UCSD-AML1 (cell line): ENCODE data around the gene VMP1.
A peak's percentile ranks its signal among the peaks of the same experiment; 100 is the strongest.
"Not testable (repeated sequence)": the region's sequence is repeated elsewhere in the genome, so short reads cannot be mapped to it uniquely, and the experiment has no call there.

Experiments
- DNase-seq: peaks from one replicate; lab custom pipeline; 2025; ENCODE audit not compliant: unreplicated experiment; lab: John Stamatoyannopoulos, UW

VMP1 gene

GRCh38 chr17:59838052-59838916, 130.8 kb downstream of the VMP1 start:
- DNase-seq: no peak

DNA sequence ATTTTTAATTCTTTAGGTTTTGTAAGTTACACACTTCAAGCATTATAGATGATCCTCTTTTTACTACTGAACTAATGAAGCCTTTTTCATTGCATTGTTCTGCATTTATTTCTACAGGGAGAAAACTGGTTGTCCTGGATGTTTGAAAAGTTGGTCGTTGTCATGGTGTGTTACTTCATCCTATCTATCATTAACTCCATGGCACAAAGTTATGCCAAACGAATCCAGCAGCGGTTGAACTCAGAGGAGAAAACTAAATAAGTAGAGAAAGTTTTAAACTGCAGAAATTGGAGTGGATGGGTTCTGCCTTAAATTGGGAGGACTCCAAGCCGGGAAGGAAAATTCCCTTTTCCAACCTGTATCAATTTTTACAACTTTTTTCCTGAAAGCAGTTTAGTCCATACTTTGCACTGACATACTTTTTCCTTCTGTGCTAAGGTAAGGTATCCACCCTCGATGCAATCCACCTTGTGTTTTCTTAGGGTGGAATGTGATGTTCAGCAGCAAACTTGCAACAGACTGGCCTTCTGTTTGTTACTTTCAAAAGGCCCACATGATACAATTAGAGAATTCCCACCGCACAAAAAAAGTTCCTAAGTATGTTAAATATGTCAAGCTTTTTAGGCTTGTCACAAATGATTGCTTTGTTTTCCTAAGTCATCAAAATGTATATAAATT, 132.3 kb downstream of the VMP1 start:
- no peak for DNase-seq

DNA sequence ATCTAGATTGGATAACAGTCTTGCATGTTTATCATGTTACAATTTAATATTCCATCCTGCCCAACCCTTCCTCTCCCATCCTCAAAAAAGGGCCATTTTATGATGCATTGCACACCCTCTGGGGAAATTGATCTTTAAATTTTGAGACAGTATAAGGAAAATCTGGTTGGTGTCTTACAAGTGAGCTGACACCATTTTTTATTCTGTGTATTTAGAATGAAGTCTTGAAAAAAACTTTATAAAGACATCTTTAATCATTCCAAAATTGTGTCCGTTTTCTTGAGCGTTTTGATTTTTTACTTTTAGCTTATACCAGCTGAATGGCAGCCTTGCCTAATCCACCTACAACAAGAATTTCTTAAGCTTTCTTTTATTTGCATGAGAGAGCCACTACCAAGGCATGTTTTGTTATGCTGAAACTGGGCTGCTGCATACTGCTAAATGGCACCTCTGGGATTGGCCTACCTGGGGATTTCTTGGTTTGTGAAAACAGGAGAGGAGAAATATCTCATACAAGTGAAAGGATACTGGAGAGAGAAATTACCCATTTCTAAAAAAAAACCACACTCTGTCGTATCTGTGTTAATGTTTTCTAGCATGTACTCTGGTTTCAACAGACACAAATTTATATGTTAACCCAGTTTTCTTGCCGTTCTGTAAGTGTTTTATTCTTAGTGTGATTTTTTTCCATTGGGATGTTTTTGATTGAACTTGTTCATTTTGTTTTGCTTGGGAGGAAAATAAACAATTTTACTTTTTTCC, 133.1 kb downstream of the VMP1 start:
- DNase-seq: no peak

DNA sequence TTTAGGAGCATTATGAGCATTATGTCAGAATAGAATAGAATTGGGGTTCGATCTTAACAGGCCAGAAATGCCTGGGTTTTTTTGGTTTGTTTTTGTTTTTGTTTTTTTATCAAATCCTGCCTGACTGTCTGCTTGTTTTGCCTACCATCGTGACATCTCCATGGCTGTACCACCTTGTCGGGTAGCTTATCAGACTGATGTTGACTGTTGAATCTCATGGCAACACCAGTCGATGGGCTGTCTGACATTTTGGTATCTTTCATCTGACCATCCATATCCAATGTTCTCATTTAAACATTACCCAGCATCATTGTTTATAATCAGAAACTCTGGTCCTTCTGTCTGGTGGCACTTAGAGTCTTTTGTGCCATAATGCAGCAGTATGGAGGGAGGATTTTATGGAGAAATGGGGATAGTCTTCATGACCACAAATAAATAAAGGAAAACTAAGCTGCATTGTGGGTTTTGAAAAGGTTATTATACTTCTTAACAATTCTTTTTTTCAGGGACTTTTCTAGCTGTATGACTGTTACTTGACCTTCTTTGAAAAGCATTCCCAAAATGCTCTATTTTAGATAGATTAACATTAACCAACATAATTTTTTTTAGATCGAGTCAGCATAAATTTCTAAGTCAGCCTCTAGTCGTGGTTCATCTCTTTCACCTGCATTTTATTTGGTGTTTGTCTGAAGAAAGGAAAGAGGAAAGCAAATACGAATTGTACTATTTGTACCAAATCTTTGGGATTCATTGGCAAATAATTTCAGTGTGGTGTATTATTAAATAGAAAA, 133.8 kb downstream of the VMP1 start:
- not testable (repeated sequence) for DNase-seq

GRCh38 chr17:59841882-59842263, 134.4 kb downstream of the VMP1 start:
- not testable (repeated sequence) for DNase-seq

DNA sequence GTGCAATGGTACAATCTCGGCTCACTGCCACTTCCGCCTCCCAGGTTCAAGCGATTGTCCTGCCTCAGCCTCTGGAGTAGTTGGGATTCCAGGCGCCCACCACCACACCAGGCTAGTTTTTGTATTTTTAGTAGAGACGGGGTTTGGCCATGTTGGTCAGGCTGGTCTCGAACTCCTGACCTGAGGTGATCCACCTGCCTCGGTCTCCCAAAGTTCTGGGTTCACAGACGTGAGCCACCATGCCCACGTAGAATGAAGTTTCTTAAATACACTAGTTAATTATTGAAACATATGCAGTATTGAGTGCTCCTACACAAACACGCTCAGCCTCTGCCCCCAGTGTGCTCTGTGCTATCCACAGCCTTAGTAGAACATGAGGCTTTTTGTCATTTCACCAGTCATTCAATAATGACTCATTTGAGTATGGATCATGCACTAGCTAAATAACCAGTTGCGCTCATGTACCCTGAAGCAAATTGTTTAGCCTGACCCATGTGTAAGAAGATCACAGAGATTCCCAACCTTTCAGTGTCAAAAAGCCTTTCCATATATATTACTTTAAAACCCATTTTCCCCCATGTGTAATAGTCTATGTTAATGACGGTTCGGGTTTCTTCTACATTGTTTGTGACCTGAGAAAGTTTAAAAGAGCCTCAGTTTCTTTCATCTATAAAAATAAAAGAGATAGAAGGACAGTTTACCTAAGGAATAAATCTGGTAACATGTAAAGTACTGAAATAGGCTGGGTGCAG, 135.6 kb downstream of the VMP1 start:
- peak; percentile 28 for DNase-seq

DNA sequence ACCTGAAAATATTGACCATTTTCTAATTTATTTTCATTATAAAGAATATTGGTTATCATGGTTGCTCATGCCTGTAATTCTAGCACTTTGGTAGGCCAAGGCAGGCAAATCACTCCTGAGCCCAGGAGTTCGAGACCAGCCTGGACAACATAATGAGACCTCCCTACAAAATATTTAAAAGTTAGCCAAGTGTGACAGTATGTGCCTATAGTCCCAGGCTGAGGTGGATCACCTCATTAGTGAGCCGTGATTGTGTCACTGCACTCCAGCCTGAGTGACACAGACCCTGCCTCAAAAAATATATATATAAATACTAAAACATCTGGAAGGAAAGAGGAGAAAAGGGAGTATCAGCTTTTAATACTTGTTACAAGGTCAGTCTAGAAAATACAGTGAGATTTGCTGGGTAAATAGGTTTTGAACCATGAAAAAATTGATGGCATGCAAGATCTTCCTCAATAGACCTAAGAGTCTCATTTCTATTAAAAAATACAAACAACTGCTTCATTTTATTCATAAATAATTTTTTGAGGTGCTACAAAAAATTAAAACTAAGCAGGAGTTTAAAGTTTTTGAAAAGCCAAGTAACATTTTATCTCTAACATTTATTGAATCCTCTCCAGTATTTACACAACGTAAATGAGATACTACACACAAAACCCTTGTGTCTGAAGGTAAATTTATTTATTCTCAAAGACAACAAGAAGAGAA, 137.6 kb downstream of the VMP1 start:
- DNase-seq: no peak

- no peak for DNase-seq
Observed at GRCh38 chr17:59845595-59846393, 138.3 kb downstream of the VMP1 start.

DNA sequence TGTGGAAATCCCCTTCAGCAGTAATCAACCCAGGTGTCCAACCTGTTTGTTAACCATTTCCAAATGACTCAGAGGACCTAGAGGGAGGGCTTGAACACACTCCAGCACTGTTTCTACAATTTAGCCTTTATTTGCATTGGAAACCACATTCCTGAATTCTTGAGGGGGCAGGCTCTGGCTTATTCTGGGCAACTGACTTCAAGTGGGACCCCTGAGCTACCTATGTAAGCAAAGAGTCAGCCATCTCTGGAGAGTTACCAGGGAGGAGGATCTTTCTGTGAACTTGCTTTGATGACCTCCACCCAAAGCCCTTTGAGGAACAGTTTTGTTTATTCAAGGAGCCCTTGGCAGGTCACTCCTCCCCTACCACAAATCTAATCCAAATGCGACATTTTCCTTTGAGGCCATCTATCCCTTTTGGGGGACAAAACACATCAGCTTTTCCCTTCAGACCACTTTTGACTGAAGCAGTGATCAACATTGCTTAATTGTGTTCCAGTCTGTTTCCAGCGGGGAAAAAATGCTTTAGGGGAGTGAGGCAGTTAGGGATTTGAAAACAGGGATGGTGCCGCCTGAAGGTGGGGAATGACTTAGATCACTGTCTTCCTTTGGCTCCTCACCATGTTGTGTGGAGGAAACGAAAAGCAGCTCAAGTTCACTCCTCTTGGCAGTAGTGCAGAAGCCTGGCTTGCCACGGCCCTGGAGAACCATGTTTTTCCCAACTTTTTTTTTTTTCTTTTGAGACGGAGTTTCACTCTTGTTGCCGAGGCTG, 139.1 kb downstream of the VMP1 start:
- DNase-seq: no peak

GRCh38 chr17:59848385-59848668, 140.9 kb downstream of the VMP1 start:
- DNase-seq: no peak

GRCh38 chr17:59848778-59849177, 141.3 kb downstream of the VMP1 start:
- DNase-seq: no peak

DNA sequence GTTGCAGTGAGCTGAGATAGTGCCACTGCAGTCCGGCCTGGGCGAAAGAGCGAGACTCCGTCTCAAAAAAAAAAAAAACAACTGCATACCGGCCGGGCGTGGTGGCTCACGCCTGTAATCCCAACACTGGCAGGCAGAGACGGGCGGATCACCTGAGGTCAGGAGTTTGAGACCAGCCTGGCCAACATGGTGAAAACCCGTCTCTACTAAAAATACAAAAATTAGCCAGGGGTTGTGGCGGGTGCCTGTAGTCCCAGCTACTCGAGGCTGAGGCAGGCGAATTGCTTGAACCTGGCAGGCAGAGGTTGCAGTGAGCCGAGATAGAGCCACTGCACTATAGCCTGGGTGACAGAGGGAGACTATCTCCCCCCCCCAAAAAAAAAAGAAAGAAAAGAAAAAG, 142.9 kb downstream of the VMP1 start:
- not testable (repeated sequence) for DNase-seq

GRCh38 chr17:59851439-59852375, 144.3 kb downstream of the VMP1 start:
- DNase-seq: no peak

GRCh38 chr17:59852847-59853167, 145.4 kb downstream of the VMP1 start:
- not testable (repeated sequence) for DNase-seq

DNA sequence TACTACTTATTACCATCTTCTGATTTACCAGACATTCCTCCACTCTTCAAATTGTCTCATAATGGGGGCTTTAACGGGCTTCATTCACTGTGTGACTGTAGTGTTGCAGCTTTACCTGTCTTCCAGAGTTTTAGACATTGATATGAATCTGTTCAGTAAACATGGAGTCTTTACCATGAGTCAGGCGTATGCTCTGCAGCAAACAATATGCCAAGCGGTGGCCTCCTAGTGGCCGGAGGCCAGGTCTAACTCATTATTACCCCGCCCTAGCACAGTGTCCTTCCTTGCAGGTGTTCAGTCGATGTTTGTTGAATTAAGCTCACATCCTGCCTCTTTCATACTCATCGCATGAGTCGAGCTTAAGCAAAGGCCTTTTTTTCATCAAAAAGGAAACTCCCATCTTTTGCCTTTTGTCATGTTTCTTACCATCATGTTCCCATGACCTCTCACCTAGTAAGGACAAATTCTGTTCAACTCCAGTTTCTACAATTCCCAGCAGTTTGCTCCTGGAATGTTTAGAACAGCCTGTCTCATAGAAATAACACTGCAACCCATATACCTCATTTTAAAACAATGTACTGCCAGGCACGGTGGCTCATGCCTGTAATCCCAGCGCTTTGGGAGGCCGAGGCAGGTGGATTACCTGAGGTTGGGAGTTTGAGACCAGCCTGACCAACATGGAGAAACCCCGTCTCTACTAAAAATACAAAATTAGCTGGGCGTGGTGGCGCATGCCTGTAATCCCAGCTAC, 145.9 kb downstream of the VMP1 start:
- DNase-seq: no peak

- DNase-seq: not testable (repeated sequence)
Observed at GRCh38 chr17:59853919-59854729, 146.7 kb downstream of the VMP1 start.
